Stimulated activated CD8-positive, alpha-beta memory T cell treated with anti-CD3 and anti-CD28 coated beads, Interleukin-12 subunit alpha, Interleukin-12 subunit beta, amount 100 ng/mL, for 1 hour (primary cell): ENCODE results near the gene PLK5.
"Not testable (repeated sequence)": the region's sequence is repeated elsewhere in the genome, so short reads cannot be mapped to it uniquely, and the experiment has no call there.

Experiments
- DNase-seq: peaks from one replicate; pipeline ENCODE4 v3.0.0-alpha.2; 2020; ENCODE audit warnings: low read depth

The PLK5 gene

GRCh38 chr19:1507763-1508506 is 15.9 kb upstream of the PLK5 start:
- peak; percentile 80 for DNase-seq

GRCh38 chr19:1508507-1508856 is 15.4 kb upstream of the PLK5 start:
- no peak for DNase-seq

- DNase-seq: no peak
These were observed 14.1 kb upstream of the PLK5 start for GRCh38 chr19:1509602-1510441.

- no peak for DNase-seq
These were observed 13.5 kb upstream of the PLK5 start for GRCh38 chr19:1510442-1510806.

- DNase-seq: no peak
These were observed 13.1 kb upstream of the PLK5 start for GRCh38 chr19:1510807-1511206.

GRCh38 chr19:1511318-1512317 is 12.3 kb upstream of the PLK5 start:
- no peak for DNase-seq

GRCh38 chr19:1512671-1513498 is 11.0 kb upstream of the PLK5 start, which contains the start of gene ADAMTSL5:
ADAMTSL5 (minus strand) TSS chr19:1513019; CDS start chr19:1510943, 2,076 bp downstream.
- peak; percentile 25 for DNase-seq

- DNase-seq: peak; percentile 40
These were observed 10.2 kb upstream of the PLK5 start for GRCh38 chr19:1513499-1514294.

- no peak for DNase-seq
These were observed 9.6 kb upstream of the PLK5 start for GRCh38 chr19:1514295-1514661.

- no peak for DNase-seq
These were observed 8.7 kb upstream of the PLK5 start for GRCh38 chr19:1514986-1515721.

GRCh38 chr19:1516395-1516753 is 7.5 kb upstream of the PLK5 start:
- no peak for DNase-seq

- DNase-seq: no peak
These were observed 5.4 kb upstream of the PLK5 start for GRCh38 chr19:1518471-1518870.

GRCh38 chr19:1519802-1520201 is 4.1 kb upstream of the PLK5 start:
- not testable (repeated sequence) for DNase-seq

- no peak for DNase-seq
These were observed 3.6 kb upstream of the PLK5 start for GRCh38 chr19:1520203-1520780.

GRCh38 chr19:1521636-1522035 is 2.2 kb upstream of the PLK5 start:
- DNase-seq: no peak

- no peak for DNase-seq
These were observed 1.8 kb upstream of the PLK5 start for GRCh38 chr19:1522061-1522460.

- DNase-seq: no peak
These were observed 1.0 kb upstream of the PLK5 start for GRCh38 chr19:1522838-1523237.

GRCh38 chr19:1524287-1524971 is 552 bp downstream of the PLK5 start:
- no peak for DNase-seq

GRCh38 chr19:1524972-1525325 is 1.1 kb downstream of the PLK5 start:
- no peak for DNase-seq
